ENCODE results near the gene ARMC2.
A peak's percentile ranks its signal among the peaks of the same experiment; 100 is the strongest.
"Not testable (repeated sequence)": the region's sequence is repeated elsewhere in the genome, so short reads cannot be mapped to it uniquely, and the experiment has no call there.

Gene ARMC2

DNA sequence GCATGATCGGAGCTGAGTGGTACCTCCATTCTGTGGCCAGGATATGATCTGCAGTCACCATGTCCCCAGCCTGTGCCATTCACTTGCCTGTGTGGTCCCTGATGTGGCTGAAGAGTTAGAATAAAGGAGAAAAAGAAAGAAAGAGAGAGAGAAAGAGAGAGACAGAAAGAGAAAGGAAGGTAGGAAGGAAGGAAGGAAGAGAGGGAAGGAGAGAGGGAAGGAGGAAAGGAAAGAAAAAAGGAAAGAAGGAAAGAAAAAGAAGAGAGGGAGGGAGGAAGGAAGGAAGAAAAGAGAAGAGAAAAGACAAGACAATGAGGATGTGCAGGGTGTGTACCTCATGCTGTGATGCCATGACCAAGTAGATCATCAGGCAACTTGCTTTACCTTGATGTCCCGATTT is 22.1 kb downstream of the ARMC2 start:
- no peak for DNase-seq (ENCODE audit: low read depth in 3 of 3)

DNA sequence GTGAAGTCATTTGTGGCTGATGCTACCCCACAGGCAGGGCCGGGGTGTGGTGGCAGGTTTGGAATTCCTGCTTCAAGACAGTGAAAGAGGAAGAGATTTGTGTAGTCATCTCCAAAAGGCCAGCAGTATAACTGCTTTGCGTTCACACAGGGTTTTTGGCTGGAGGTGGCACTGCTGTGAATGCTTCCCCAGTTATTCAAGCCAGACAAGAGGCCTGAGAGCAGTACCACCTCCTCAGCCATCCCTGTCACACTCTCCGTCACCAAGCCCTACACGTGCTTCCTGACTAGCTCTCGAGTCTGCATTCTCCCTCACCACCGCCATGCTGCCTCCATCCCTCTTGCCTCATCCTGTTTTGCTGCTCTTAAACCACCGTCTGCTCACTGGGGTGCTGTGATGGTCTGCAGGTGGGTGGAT is 23.9 kb downstream of the ARMC2 start:
- DNase-seq (ENCODE audit: low read depth in 3 of 3): no peak

DNA sequence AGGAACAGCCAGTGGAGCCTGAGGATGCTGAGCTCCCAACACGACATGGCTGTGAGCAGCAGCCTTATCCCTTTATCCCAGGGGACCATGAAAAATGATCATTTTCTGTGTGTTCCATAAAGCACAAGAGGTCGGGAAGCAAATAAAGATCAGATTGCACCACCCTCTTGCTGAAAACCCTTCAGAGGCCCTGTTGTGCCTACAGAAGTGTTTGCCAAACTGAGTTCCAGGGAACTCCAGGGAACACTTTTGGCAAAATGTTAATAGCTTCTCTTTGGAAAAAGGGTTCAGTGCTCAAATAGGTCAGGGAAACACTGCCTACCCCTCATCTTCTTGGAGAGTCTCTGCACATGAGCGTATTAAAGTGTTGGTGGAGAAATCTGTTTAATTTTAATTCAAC is 24.4 kb downstream of the ARMC2 start:
- DNase-seq (ENCODE audit: low read depth in 3 of 3): no peak

DNA sequence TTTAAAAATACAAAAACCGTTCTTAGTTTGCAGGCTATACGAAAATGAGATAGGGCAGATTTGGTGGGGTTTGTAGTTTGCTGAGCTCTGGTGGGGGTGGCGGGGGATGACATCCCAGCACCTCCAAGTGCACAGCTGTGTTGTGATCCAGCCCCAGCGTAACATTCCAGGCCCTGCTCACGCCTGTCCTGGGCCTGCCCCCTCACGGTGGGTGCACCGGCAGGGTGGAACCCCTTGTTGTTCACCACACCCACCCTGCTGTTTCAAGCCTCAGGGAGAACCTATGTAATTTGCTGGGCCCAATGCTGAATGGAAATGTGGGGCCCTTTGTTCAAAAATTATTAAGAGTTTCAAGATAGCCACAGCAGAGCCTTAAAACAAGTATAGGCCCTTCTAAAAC is 25.0 kb downstream of the ARMC2 start:
- DNase-seq (ENCODE audit: low read depth in 3 of 3): no peak

DNA sequence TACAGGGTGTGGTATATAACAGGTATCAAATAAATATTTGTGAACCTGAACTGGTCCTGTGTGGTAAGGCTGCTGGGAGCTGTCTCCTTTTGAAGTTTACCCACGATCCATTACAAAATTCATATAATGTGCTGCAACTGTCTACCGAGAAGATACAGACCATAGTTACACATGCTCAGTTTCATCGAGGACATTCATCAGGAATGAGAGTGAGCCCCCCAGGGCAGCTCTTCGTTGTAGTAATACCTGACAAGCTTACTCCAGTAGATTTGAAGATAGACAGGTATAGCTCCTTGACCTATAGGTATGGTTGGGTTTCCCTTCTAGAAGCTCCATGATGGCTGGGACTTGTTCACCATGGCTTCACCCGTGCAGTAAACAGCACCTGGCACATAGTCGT is 25.7 kb downstream of the ARMC2 start:
- no peak for DNase-seq (ENCODE audit: low read depth in 3 of 3)

DNA sequence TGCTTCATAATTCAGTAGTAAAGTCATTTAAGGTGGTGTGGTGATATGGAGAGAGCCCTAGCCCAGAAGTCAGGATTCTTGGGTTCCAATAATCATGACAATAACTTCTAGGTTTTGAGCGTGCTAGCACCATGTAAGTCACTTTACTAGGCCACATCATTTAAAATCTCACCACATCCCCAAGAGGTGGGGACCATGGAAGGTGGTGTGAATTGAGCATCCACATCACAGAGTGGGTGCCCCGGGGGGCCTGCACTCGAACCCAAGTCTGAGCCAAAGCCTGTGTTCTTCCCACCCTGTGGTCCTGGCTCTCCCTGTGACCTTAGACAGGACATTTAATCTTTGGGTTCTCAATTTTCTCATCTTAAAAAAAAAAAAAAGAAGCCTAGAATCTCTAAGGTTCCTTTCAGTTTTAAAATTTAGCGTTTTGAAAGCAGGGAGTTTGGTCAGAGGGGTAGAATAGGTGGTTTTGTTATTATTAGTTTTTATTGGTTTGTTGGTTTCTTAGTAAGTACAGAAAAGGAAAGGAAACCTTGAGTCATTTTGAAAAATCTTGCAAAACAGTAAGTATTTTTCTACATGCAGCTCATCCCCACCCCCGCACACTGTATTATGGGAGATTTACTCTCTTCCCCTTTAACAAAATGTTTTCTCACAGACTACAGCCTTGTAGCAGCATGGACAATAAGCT is 26.4 kb downstream of the ARMC2 start:
- peak; percentile 30 to 62 (median 33) for DNase-seq (ENCODE audit: low read depth in 3 of 3)

DNA sequence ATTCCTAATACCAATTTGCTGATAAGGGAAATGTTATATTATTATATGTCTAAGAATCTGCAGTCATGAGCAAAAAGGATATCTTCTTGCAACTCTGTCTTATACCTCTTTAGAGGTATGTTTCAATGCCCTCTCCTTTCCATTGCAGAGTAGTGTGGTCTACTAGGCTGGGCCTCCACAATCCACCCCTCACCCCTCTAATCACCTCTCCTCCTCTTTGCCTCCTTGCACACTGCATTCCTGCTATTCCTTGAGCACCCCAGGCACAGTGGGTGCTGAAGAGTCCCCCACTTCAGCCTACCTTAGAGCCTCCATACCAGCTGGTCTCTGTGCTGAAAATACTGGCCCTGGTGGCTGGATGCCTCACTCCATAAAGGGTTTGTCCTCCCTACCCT is 26.9 kb downstream of the ARMC2 start:
- DNase-seq (ENCODE audit: low read depth in 3 of 3): no peak

DNA sequence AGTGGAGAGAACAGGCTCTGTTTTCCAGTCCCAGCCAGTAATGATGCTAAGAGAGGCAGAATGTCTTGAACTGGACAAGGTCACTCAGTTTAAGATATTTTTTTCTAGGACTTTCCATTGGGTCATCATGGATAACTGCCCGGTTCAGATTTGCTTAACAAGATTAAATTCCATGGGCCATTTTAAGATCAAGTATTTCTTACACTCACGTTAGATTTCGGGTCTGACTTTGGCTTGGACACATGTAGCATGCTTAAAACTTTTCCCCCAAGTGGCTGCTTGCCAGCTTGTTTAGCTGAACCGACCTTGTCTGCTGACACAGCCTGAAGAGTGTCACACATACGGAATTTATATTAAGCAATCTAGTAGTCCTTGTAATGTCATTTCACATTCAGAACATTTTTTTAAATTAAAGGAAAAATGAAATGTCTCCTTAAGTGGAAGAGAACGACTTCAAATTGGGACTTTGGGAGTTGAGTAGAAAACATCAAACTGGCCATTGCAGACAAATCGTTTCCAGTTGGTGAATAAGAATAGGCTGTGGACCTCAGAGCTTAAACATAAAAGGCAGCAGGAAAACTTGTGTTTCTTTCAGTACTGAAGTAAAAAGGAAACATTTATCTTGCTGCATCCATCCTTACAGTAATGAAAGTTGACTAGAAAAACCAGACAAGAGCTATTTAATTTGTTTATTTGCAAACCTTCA is 29.0 kb downstream of the ARMC2 start:
- no peak for DNase-seq (ENCODE audit: low read depth in 3 of 3)

DNA sequence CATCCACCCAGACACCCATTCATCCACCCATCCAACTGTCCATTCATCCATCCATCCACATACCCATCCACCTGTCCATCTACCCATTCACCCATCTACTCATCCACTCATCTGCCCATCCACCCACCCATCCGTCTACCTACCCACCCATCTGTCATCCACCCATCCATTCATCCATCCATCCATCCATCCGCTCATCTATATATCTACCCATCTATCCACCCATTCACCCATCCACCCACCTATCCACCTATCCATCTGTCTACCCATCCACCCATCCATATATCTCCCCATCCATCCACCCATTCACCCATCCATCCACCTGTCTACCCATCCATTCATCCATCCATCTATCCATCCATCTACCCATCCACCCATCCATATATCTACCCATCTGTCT is 30.7 kb downstream of the ARMC2 start:
- DNase-seq (ENCODE audit: low read depth in 3 of 3): no peak

DNA sequence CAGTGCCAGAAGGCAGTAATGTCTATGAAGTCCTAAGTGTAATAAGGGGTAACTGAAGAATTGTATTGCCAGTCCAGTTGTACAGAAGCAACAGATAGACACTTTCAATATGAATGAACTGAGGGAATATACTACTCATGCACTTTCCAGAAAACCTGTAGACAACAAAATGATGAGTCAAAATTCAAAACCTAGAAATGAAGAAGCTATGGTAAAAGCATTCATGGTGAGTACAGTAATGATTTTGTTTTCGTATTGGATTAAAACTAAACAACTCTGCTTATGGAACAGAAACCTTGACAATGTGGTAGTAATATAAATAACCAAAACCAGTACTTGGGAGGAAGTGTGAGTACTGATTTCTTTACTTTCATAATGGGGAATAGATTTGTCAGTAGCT is 35.0 kb downstream of the ARMC2 start:
- no peak for DNase-seq (ENCODE audit: low read depth in 3 of 3)

DNA sequence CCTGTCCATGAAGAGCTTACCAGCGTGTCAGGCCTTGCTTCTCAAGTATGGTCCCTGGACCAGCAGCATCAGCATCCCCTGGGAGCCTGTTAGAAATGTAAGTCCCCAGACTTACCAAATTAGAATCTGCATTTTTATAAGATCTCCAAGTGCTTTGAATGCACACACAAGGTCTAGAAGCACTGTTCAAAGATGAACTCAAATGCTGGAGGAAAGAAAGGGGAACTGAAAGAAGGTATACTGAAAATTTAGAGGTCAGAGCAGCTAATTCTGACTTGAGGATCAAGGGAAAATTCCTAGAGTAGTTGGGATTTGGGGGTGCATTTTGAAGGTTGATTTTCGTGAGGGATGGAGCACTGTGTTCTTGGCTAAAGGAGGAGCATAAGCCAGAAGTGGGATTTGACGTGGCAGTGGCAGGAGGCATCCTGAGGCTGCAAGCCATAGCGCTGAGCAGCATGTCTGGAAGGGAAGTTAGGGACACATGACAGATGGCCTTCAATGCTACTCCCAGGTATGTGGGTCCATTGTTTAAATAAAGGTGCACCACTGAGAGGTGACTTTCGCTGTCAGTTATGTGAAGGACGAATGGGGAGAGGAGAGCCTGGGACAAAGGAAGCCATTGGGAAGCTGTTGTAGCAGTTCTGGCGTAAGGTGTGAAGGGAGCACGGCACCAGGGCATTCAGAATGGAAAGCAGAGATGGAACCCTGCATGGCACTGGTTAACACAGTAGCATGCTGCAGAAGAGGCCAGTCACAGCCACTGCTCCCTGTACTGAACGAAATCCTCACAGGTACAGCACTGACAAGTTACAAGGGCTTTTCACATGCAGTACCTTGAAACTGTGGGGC is 36.2 kb downstream of the ARMC2 start:
- no peak for DNase-seq (ENCODE audit: low read depth in 3 of 3)

DNA sequence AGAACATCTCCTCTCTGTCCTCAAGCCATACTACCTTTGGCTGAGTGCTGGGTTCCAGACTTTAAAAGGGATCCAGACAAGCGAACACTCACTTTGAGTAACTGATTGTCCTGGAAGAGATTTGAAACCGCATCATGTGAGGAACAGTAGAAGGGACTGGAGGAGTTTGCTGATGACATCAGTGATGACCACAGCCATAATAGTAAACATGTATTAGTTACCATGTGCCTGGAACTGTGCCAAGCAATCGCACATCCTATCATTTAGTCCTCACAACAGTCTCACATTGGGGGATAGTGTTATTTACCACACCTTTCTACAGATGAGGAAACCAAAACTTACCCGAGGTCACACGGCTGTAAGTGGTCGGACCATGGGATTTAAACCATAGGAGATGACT is 39.8 kb downstream of the ARMC2 start:
- no peak for DNase-seq (ENCODE audit: low read depth in 3 of 3)

DNA sequence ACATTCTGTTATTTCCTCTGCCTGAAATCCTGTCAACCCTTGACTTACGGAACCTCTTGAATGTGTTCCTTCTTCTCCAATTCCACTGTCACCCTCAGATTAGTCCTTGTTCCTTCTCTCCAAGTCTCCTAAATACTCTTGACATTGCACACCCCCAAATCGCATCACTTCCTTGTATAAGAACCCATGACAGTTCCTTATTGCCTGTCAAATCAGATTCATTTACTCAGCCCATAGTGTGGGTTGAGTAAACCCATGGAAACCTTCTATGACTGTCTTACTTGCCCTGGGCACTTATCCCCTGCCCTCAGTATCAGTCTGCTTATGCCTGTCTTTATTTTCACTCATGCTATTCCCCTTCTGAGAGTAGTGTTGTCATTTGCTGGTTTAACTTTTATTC is 40.5 kb downstream of the ARMC2 start:
- DNase-seq (ENCODE audit: low read depth in 3 of 3): no peak

DNA sequence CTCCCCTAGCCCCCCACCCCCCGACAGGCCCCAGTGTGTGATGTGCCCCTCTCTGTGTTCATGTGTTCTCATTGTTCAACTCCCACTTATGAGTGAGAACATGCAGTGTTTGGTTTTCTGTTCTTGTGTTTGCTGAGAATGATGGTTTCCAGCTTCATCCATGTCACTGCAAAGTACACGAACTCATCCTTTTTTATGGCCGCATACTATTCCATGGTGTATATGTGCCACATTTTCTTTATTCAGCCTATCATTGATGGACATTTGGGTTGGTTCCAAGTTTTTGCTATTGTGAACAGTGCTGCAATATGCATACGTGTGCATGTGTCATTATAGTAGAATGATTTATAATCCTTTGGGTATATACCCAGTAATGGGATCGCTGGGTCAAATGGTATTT is 42.7 kb downstream of the ARMC2 start:
- DNase-seq (ENCODE audit: low read depth in 3 of 3): not testable (repeated sequence)

DNA sequence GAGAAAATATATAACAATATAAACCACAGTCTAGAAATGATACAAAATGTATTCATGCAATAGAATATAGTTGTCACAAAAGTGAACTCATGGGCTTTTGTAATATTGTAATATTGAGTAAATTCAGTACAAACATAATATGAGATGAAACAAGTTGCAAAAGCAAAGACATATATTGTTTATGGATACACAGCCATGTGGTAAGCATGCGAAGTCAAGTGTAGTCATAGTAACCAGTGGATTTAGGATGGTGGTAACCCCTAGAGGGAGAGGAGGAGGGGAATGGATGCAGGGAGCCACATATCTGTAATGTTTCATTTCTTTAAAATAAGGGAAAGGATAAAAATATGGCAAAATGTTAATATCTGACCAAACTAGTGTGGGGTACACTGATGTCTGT is 47.3 kb downstream of the ARMC2 start:
- DNase-seq (ENCODE audit: low read depth in 3 of 3): no peak

DNA sequence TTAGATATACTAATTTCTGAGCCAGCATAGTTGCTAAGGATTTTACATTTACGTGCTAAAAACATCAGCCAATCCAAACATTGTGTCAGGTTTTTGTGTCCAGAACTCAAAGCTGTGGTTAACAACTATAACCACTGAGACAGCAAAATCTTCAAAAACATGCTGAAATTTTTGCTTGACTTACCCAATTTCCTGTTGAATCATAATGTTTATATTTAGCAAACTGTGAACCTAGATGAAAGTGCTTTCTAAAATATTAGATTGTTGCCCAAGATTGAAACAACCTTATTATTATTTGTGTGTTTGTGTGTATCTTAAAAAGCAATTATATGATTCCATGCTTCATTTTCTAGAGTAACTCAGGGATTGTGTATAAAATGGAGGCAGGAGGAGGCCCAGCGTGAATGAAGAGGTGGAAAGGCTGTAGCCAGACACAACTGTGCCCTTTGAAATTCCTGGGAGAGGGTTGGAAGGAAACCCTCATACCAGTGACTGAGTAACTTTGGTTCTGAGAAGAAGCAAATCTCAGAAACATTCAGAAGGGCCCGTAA is 48.0 kb downstream of the ARMC2 start:
- no peak for DNase-seq (ENCODE audit: low read depth in 3 of 3)

DNA sequence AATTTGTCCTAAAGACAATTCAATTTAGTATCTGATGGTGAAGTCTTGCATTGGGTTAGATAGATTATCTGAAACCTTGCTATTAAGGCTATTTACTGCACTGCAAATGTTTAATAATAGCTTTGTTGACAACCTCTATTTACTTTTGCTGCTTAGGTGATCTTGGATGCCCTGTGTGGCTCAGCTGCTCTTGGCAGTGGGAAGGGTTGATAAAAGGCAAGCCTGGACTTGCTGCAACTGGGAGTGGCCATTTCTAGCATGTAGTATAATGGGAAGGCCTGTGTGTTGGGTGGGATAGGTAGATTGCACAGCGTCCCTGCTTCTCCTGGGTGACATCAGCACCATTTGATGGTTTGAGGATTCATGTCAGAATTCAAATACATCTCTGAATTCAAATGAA is 49.1 kb downstream of the ARMC2 start:
- no peak for DNase-seq (ENCODE audit: low read depth in 3 of 3)

DNA sequence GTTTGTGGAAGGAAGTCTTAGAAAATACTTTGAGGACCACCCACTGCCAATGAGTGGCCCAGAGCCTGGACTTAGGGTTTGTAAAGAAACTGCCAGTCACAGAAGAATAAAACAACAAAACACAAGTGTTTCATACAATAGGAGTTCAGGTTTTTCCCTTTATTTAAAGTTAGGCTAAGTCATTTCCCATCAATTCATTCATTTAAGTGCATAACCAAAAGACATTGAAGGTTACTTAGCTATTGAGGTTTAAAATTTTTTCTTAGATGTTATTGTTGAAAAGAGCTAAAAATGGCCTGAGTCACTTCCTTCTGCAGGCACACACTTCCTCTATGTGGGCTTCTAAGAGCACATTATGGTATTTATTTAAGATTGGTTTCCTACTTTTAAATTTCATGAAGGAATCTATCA is 54.2 kb downstream of the ARMC2 start:
- no peak for DNase-seq (ENCODE audit: low read depth in 3 of 3)

DNA sequence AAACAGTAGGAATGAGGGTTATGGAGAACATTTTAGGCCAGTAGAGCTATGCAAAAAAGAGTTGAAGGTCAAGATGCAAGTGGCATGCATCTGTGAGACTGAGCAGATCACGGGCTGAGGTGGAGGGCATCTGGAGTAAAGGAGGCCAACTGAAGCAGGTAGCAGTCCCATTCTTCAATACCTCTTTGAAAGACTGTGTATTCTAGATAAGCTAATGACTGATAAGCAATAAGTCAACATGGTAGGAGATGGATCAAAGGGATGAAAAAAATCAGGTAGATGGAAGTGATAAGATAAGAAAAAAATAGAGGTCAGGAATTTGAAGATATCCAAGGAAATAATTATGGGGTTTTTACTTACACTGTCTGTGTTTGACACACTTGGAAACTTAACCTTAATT is 55.6 kb downstream of the ARMC2 start:
- no peak for DNase-seq (ENCODE audit: low read depth in 3 of 3)

DNA sequence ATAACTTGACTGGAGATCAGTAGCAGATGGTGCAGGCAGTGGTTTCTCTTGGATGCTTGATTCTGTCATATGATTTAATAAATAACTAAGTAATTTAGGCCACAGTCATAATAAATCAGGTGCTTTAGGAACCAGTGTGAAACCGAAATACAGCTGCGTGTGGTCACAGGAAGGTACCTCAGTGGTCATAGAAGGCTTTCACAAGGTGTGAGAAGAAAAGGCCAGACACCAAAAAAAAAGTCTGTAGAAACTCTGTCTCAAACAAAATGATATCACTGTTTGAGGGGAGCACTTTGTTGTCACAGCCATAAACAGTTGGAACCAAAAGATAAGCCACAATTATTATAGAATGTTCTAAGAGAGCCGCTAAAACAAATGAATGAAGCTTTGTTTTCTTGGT is 56.5 kb downstream of the ARMC2 start:
- no peak for DNase-seq (ENCODE audit: low read depth in 3 of 3)

DNA sequence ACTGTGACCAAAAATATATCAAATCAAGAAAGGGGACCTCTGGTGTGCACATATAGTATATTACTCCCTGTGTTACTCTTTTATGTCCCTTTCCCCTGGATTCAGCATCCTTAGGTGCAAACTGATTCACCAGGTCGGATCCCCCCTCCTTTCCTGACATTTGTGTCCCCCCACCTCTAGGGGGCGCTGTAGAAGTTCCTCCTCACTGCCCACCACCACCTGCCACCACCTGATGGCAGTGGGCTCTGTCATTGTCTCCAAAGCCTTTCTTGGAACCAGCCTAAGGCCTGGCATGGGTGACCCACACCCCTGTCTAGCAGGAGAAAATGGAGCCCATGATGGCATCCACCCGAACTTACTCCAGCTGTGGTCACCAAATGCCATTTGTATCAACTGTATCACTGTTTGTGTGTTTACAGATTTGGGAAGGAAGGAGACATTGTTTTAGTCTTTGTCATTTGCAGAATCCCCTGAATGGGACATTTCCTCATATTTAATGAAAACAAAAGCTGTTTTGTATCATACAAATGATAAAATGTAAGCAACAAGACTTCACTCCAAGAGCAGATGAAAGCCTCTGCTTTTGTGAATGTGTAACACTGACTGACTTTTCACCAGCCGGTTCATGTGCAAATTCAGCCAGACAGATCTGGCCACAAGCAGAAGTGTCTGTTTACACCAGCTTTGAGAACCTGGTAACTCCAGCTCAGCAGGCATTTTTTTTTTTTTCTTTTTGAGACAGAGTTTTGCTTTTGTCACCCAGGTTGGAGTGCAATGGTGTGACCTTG is 66.2 kb downstream of the ARMC2 start:
- DNase-seq (ENCODE audit: low read depth in 3 of 3): peak; percentile 26 to 49 (median 35)

DNA sequence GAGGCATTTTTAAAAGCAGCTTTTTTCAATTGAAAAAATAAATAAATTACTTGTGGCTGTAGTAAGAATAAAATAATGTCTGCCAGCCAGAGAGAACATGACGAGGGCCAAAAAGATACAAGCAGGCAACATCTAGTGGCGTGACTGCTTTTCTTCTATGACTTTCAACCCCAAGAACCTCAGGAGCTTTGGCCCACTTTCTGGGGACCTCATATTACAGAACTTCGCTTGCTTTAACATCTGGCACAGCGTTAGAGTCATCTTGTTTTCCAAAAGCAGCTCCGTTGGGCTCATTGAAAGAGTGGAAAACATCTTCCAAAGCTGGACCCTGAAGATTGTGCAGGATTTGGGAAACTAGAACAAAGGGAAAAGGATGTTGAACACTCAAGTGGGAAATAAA is 67.0 kb downstream of the ARMC2 start:
- no peak for DNase-seq (ENCODE audit: low read depth in 3 of 3)

Measured in stimulated activated CD4-positive, alpha-beta T cell treated with anti-CD3 and anti-CD28 coated beads, TNF-alpha, amount 100 ng/mL, for 48 hours (primary cell).